ENCODE measurements around the gene TRIM72. TPM values are rescaled to one million over a fixed set of nuclear protein-coding genes. Genes with fewer than 3 reads are reported as not detected.
A peak's percentile ranks its signal among the peaks of the same experiment; 100 is the strongest.

Gene TRIM72
- total RNA-seq, 2 experiments from 2014 or later: not detected

GRCh38 chr16:31184888-31185287, 29.0 kb upstream of the TRIM72 start:
- POLR2A ChIA-PET: interaction anchor here (0.7 to 3.2 kb wide), 4 partner anchors 16 to 528 kb away, joined by 3 to 30 read pairs (median 10); partner anchors contain the start of gene PYCARD
- Mint-ChIP-seq H3K9me3 (no peaks in the 10 kb centered on the region), H3K36me3 (peaks cover 74% of the 10 kb centered on the region), H3K4me3 (peak overlapping the region; percentile 62), H3K4me1 (peaks cover 65% of the 10 kb centered on the region), H3K27ac (peak overlapping the region; percentile 66), H3K27me3 (no peaks in the 10 kb centered on the region)
- ATAC-seq (ENCODE audit: low read depth) (no peak), DNase-seq (no peak)

GRCh38 chr16:31185339-31185738, 28.6 kb upstream of the TRIM72 start:
- peaks cover 69% of the 10 kb centered on the region for H3K4me1 Mint-ChIP-seq
- H3K9me3 Mint-ChIP-seq: no peaks in the 10 kb centered on the region
- no peak for ATAC-seq (ENCODE audit: low read depth)
- peak overlapping the region; percentile 62 for H3K4me3 Mint-ChIP-seq
- peaks cover 79% of the 10 kb centered on the region for H3K36me3 Mint-ChIP-seq
- H3K27ac Mint-ChIP-seq: peak overlapping the region; percentile 74
- H3K27me3 Mint-ChIP-seq: no peaks in the 10 kb centered on the region
- POLR2A ChIA-PET: interaction anchor here (0.7 to 3.2 kb wide), 3 partner anchors 15 to 43 kb away, joined by 3 to 20 read pairs (median 16); no protein-coding TSS in a partner anchor
- DNase-seq: no peak

- peak overlapping the region; percentile 74 for H3K27ac Mint-ChIP-seq
- POLR2A ChIA-PET: interaction anchor here (3.0 to 3.2 kb wide), 2 partner anchors 15 to 44 kb away, joined by 16 to 20 read pairs; no protein-coding TSS in a partner anchor
- H3K27me3 Mint-ChIP-seq: no peaks in the 10 kb centered on the region
- H3K9me3 Mint-ChIP-seq: no peaks in the 10 kb centered on the region
- ATAC-seq (ENCODE audit: low read depth) (peak; percentile 15), DNase-seq (no peak)
- peaks cover 74% of the 10 kb centered on the region for H3K4me1 Mint-ChIP-seq
- peaks cover 84% of the 10 kb centered on the region for H3K36me3 Mint-ChIP-seq
- peak overlapping the region; percentile 62 for H3K4me3 Mint-ChIP-seq
Observed at GRCh38 chr16:31186176-31186575, 27.7 kb upstream of the TRIM72 start.

GRCh38 chr16:31186930-31187807, 26.8 kb upstream of the TRIM72 start:
- Mint-ChIP-seq H3K27me3 (no peaks in the 10 kb centered on the region), H3K4me3 (peak overlapping the region; percentile 29), H3K4me1 (peaks cover 76% of the 10 kb centered on the region), H3K27ac (peak overlapping the region; percentile 50), H3K9me3 (no peaks in the 10 kb centered on the region), H3K36me3 (peaks cover 84% of the 10 kb centered on the region)
- POLR2A ChIA-PET: interaction anchor here (0.6 to 3.2 kb wide), 5 partner anchors 10 to 193 kb away, joined by 3 to 20 read pairs (median 3); no protein-coding TSS in a partner anchor
- no peak for ATAC-seq (ENCODE audit: low read depth)
- DNase-seq: no peak

- Mint-ChIP-seq H3K4me3 (no peak overlapping the region), H3K36me3 (peaks cover 80% of the 10 kb centered on the region), H3K9me3 (no peaks in the 10 kb centered on the region), H3K4me1 (peaks cover 70% of the 10 kb centered on the region), H3K27me3 (no peaks in the 10 kb centered on the region), H3K27ac (no peak overlapping the region)
- ATAC-seq (ENCODE audit: low read depth) (no peak), DNase-seq (no peak)
- POLR2A ChIA-PET: interaction anchor here (0.6 to 3.2 kb wide), 4 partner anchors 10 to 238 kb away, joined by 3 to 20 read pairs (median 3); no protein-coding TSS in a partner anchor
Observed at GRCh38 chr16:31187808-31188189, 26.1 kb upstream of the TRIM72 start.

- H3K9me3 Mint-ChIP-seq: no peaks in the 10 kb centered on the region
- H3K36me3 Mint-ChIP-seq: peaks cover 76% of the 10 kb centered on the region
- POLR2A ChIA-PET: interaction anchor here (0.6 to 5.2 kb wide), 6 partner anchors 9 to 239 kb away, joined by 3 to 32 read pairs (median 6); partner anchors contain the start of gene FUS
- H3K4me3 Mint-ChIP-seq: no peak overlapping the region
- H3K4me1 Mint-ChIP-seq: peaks cover 65% of the 10 kb centered on the region
- DNase-seq (no peak), ATAC-seq (ENCODE audit: low read depth) (no peak)
- no peaks in the 10 kb centered on the region for H3K27me3 Mint-ChIP-seq
- peak overlapping the region; percentile 26 for H3K27ac Mint-ChIP-seq
Observed at GRCh38 chr16:31188450-31189411, 25.2 kb upstream of the TRIM72 start.

- Mint-ChIP-seq H3K4me3 (no peak overlapping the region), H3K9me3 (no peaks in the 10 kb centered on the region), H3K27ac (no peak overlapping the region), H3K4me1 (peaks cover 63% of the 10 kb centered on the region), H3K27me3 (no peaks in the 10 kb centered on the region), H3K36me3 (peaks cover 73% of the 10 kb centered on the region)
- DNase-seq: no peak
- ATAC-seq (ENCODE audit: low read depth): no peak
- POLR2A ChIA-PET: interaction anchor here (2.4 to 5.2 kb wide), 2 partner anchors 9 to 10 kb away, joined by 10 to 32 read pairs; partner anchors contain the start of gene FUS
Observed at GRCh38 chr16:31189412-31189778, 24.5 kb upstream of the TRIM72 start.

GRCh38 chr16:31190061-31190460, 23.9 kb upstream of the TRIM72 start:
- peaks cover 68% of the 10 kb centered on the region for H3K36me3 Mint-ChIP-seq
- H3K4me3 Mint-ChIP-seq: no peak overlapping the region
- DNase-seq (no peak), ATAC-seq (ENCODE audit: low read depth) (no peak)
- no peaks in the 10 kb centered on the region for H3K9me3 Mint-ChIP-seq
- peak overlapping the region; percentile 52 for H3K27ac Mint-ChIP-seq
- H3K27me3 Mint-ChIP-seq: no peaks in the 10 kb centered on the region
- POLR2A ChIA-PET: interaction anchor here (2.4 to 5.2 kb wide), 2 partner anchors 8 to 10 kb away, joined by 10 to 32 read pairs; partner anchors contain the start of gene FUS
- H3K4me1 Mint-ChIP-seq: peaks cover 61% of the 10 kb centered on the region

- H3K4me1 Mint-ChIP-seq: peaks cover 56% of the 10 kb centered on the region
- DNase-seq: no peak
- H3K9me3 Mint-ChIP-seq: no peaks in the 10 kb centered on the region
- H3K36me3 Mint-ChIP-seq: peaks cover 68% of the 10 kb centered on the region
- peak overlapping the region; percentile 17 for H3K27ac Mint-ChIP-seq
- POLR2A ChIA-PET: interaction anchor here (2.4 to 5.2 kb wide), 2 partner anchors 7 to 11 kb away, joined by 10 to 32 read pairs; partner anchors contain the start of gene FUS
- ATAC-seq (ENCODE audit: low read depth): no peak
- no peak overlapping the region for H3K4me3 Mint-ChIP-seq
- H3K27me3 Mint-ChIP-seq: no peaks in the 10 kb centered on the region
Observed at GRCh38 chr16:31190818-31191444, 23.0 kb upstream of the TRIM72 start.

- Mint-ChIP-seq H3K9me3 (no peaks in the 10 kb centered on the region), H3K27me3 (no peaks in the 10 kb centered on the region), H3K4me1 (peaks cover 53% of the 10 kb centered on the region), H3K36me3 (peaks cover 65% of the 10 kb centered on the region), H3K4me3 (no peak overlapping the region), H3K27ac (peak overlapping the region; percentile 49)
- POLR2A ChIA-PET: interaction anchor here (0.8 to 5.2 kb wide), 3 partner anchors 8 to 12 kb away, joined by 4 to 32 read pairs (median 7); partner anchors contain the start of genes FUS and PYCARD
- DNase-seq (no peak), ATAC-seq (ENCODE audit: low read depth) (no peak)
Observed at GRCh38 chr16:31191697-31192428, 22.1 kb upstream of the TRIM72 start.

- H3K36me3 Mint-ChIP-seq: peaks cover 57% of the 10 kb centered on the region
- POLR2A ChIA-PET: interaction anchor here (0.8 to 5.2 kb wide), 3 partner anchors 9 to 13 kb away, joined by 4 to 32 read pairs (median 7); partner anchors contain the start of genes FUS and PYCARD
- H3K27ac Mint-ChIP-seq: no peak overlapping the region
- H3K9me3 Mint-ChIP-seq: no peaks in the 10 kb centered on the region
- peaks cover 48% of the 10 kb centered on the region for H3K4me1 Mint-ChIP-seq
- DNase-seq (no peak), ATAC-seq (ENCODE audit: low read depth) (no peak)
- H3K27me3 Mint-ChIP-seq: no peaks in the 10 kb centered on the region
- H3K4me3 Mint-ChIP-seq: no peak overlapping the region
Observed at GRCh38 chr16:31192856-31193642, 20.9 kb upstream of the TRIM72 start.

Data from activated naive CD8-positive, alpha-beta T cell treated with anti-CD3 and anti-CD28 coated beads, Interleukin-2, amount 10 ng/mL, durations not matched to agents 7 days and 5 days (primary cell).